ENCODE results near the gene EDEM2. TPM values are rescaled to one million over a fixed set of nuclear protein-coding genes. Genes with fewer than 3 reads are reported as not detected.
"Not testable (repeated sequence)": the region's sequence is repeated elsewhere in the genome, so short reads cannot be mapped to it uniquely, and the experiment has no call there.

Gene EDEM2
- 10 to 100 TPM; 23.0 to 55.9 (median 30.4) TPM for total RNA-seq

- peak; percentile 95 for DNase-seq
- WGBS, 2 donors (ENCODE audit: low coverage in 1 of 2): 1% methylated on average over 28 of the region's 42 CpGs; no CpG with 5 or more reads in 1 of the 2 donors
- Histone ChIP-seq H3K4me3 (peak within 1 kb of the TSS; percentile 58 to 76 (median 70)), H3K27me3 (no peaks in the 10 kb centered on the region), H3K4me1 (peaks cover 7 to 22% (median 11%) of the 10 kb centered on the region in 4 donors), H3K9me3 (no peaks in the 10 kb centered on the region), H3K27ac (peak within 1 kb of the TSS; percentile 81 to 93 (median 91)), H3K36me3 (peaks cover 0 to 6% (median 1%) of the 10 kb centered on the region in 4 donors)
- in situ Hi-C loops (cut with MboI; ENCODE audit: low pct_ligation_motif_present in 1 of 4, low pct_unique_long_range_greater_than_20kb in 1 of 4, low sequenced_read_pairs in 3 of 4) (loop anchor here in 2 of 4 donors (10.0 to 25.0 kb wide), 2 partner anchors 118 to 290 kb away; partner anchors contain the start of gene GDF5 (in 2 of the 2)), intact Hi-C loops (cut with DNase I; ENCODE audit: low total_unique reads) (loop anchor here (1.0 to 10.0 kb wide), 3 partner anchors 61 to 298 kb away; partner anchors contain the start of gene MMP24OS)
- TF ChIP-seq POLR2A (IDR thresholded peaks at IDR 0.05) (peak; percentile 68), EP300 (IDR thresholded peaks at IDR 0.05; ENCODE audit: low read depth) (no peak), CTCF (IDR thresholded peaks at IDR 0.05) (no peak), POLR2AphosphoS5 (IDR thresholded peaks at IDR 0.05) (peak; percentile 77 to 92 (median 88))
Measured at GRCh38 chr20:35146920-35147574, at the start of gene EDEM2. TSS of gene EDEM2 (minus strand) at chr20:35147336. CDS start at chr20:35147258, 78 bp downstream.

DNA sequence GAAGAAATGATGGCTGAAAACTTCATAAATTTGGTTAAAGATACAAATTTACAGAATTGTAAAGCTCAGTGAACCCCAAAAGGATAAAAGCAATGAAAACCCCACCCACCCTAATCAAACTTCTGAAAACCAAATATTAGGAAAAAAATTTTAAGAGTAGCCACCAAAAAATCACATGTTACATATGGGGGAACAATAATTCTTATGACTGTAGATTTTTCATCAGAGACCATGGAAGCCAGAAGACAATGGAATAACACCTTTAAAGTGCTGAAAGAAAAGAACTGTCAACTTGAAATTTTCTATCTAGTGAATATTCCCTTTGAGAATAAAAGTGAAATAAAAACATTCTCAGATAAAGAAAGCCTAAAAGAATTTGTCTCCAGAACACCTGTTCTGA is 49.2 kb upstream of the EDEM2 start:
- in situ Hi-C loops (cut with MboI; ENCODE audit: low pct_ligation_motif_present in 1 of 4, low pct_unique_long_range_greater_than_20kb in 1 of 4, low sequenced_read_pairs in 3 of 4): no loop called here
- intact Hi-C loops (cut with DNase I; ENCODE audit: low total_unique reads): no loop called here
- no peak for DNase-seq
- no peak overlapping the region for H3K27ac ChIP-seq
- TF ChIP-seq EP300 (IDR thresholded peaks at IDR 0.05; ENCODE audit: low read depth) (no peak), POLR2A (IDR thresholded peaks at IDR 0.05) (no peak), CTCF (IDR thresholded peaks at IDR 0.05) (no peak), POLR2AphosphoS5 (IDR thresholded peaks at IDR 0.05) (no peak)
- H3K36me3 ChIP-seq: no peaks in the 10 kb centered on the region
- no peak overlapping the region for H3K4me3 ChIP-seq
- H3K9me3 ChIP-seq: peaks cover 15 to 31% of the 10 kb centered on the region in 2 donors
- no peaks in the 10 kb centered on the region for H3K27me3 ChIP-seq
- H3K4me1 ChIP-seq: peaks cover 0 to 25% (median 7%) of the 10 kb centered on the region in 4 donors

DNA sequence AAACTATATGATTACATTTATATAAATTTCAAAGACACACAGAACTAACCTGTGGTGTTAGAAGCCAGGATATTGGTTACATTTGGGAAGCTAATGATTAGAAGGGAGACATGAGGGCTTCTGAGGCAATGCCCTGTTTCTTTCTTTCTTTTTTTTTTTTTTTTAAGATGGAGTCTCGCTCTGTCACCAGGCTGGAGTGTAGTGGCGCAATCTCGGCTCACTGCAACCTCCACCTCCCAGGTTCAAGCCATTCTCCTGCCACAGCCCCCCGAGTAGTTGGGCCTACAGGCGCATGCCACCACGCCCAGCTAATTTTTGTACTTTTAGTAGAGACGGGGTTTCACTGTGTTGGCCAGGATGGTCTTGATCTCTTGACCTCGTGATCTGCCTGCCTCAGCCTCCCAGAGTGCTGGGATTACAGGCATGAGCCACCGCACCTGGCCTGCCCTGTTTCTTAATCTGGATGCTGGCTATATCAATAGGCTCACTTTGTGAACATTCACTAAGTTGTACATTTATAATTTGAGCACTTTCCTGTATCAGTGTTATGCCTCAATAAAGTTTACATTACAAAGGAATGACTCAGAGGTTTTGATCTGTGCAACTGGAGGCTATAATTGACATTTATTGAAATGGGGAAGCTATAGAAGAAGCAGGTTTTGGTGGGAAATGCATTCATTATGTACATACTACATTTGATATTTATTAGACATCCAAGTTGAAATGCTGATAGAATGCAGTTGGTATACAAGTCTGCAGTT is 46.1 kb upstream of the EDEM2 start:
- DNase-seq; H3K27me3 ChIP-seq; in situ Hi-C loops (cut with MboI; ENCODE audit: low pct_ligation_motif_present in 1 of 4, low pct_unique_long_range_greater_than_20kb in 1 of 4, low sequenced_read_pairs in 3 of 4); intact Hi-C loops (cut with DNase I; ENCODE audit: low total_unique reads); H3K27ac ChIP-seq; H3K36me3 ChIP-seq; H3K4me3 ChIP-seq: not testable (repeated sequence)
- Histone ChIP-seq H3K4me1 (peaks cover 0 to 25% (median 7%) of the 10 kb centered on the region in 4 donors), H3K9me3 (peaks cover 12 to 19% of the 10 kb centered on the region in 2 donors)
- 81 to 83% methylated on average over 3 to 9 of the region's 9 CpGs for WGBS, 2 donors (ENCODE audit: low coverage in 1 of 2)

DNA sequence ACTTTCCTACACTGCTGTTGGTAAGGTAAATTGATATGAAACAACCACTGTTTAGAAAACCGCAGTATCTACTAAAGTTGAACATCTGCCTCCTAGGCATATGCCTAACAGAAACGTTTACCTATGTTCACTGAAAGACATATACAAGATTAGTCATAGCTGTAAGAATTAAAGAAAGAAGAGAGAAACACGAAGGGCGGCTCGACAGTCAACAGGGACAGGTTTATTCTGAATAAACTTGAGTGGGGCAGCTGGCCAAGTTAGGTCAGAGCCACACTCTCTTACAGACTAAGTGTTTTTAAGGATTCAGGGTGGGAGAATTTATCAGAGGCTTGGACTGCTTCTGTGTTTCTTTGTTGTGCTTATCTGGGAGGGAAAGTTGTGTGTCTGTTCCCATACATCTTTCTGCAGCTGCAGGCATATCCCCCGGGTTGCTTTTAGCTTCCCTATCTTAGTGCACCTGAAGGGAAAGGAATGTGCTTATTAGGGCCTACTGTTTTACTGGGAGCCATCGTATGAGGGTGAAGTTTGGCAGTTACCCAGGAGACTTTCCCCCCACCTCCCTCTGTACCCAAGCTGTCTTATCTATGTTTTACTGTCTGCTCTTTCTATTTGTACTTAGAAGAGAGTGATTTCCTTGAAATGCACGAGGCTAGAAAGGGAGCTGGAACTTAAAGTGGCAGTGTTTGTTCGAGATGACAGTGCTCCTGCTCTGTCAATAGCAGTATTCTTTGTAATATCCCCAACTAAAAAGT is 45.2 kb upstream of the EDEM2 start:
- no peak for DNase-seq
- peaks cover 0 to 25% (median 7%) of the 10 kb centered on the region in 4 donors for H3K4me1 ChIP-seq
- peaks cover 12 to 17% of the 10 kb centered on the region in 2 donors for H3K9me3 ChIP-seq
- no peaks in the 10 kb centered on the region for H3K36me3 ChIP-seq
- no peak overlapping the region for H3K4me3 ChIP-seq
- TF ChIP-seq CTCF (IDR thresholded peaks at IDR 0.05) (no peak), EP300 (IDR thresholded peaks at IDR 0.05; ENCODE audit: low read depth) (no peak), POLR2A (IDR thresholded peaks at IDR 0.05) (no peak), POLR2AphosphoS5 (IDR thresholded peaks at IDR 0.05) (no peak)
- in situ Hi-C loops (cut with MboI; ENCODE audit: low pct_ligation_motif_present in 1 of 4, low pct_unique_long_range_greater_than_20kb in 1 of 4, low sequenced_read_pairs in 3 of 4): no loop called here
- WGBS, 2 donors (ENCODE audit: low coverage in 1 of 2): 26 to 52% methylated on average over 6 to 9 of the region's 9 CpGs
- H3K27ac ChIP-seq: peak overlapping the region in 3 of 4 donors; percentile 24 to 47 (median 39)
- H3K27me3 ChIP-seq: no peaks in the 10 kb centered on the region
- intact Hi-C loops (cut with DNase I; ENCODE audit: low total_unique reads): no loop called here
